ENCODE measurements around the gene SND1. TPM values are rescaled to one million over a fixed set of nuclear protein-coding genes. Genes with fewer than 3 reads are reported as not detected.

SND1 gene
- total and polyA plus RNA-seq, 2 donors (not counting 1 experiment from before 2014, with no cell fraction given): 44.4 to 165 TPM

- H3K36me3 ChIP-seq (replicated peaks in 1 of 2; ENCODE audit: control extremely low read depth in 1 of 2, control insufficient read depth in 1 of 2, extremely low read depth in 1 of 2, insufficient read depth in 2 of 2, low read length in 1 of 2): peaks cover 2 to 3% of the 10 kb centered on the region in 2 experiments
- no peak overlapping the region for H3K27ac ChIP-seq (ENCODE audit: low read length in 2 of 2)
- no peak overlapping the region for H3K4me2 ChIP-seq (replicated peaks; ENCODE audit: low read depth, low read length, poor library complexity, severe bottlenecking)
- TF ChIP-seq EZH2 (IDR thresholded peaks at IDR 0.05; ENCODE audit: borderline replicate concordance, insufficient read depth, low read depth, low read length, poor library complexity, severe bottlenecking) (no peak), CTCF (IDR thresholded peaks at IDR 0.05) (no peak)
- ATAC-seq (ENCODE audit: low read depth) (no peak), DNase-seq (no peak)
- Mint-ChIP-seq H3K4me3 (no peak overlapping the region), H3K9me3 (ENCODE audit: insufficient read depth) (peaks cover 4% of the 10 kb centered on the region), H3K4me1 (peaks cover 29% of the 10 kb centered on the region), H3K27me3 (no peaks in the 10 kb centered on the region), H3K27ac (no peak overlapping the region)
- H2AFZ ChIP-seq (ENCODE audit: insufficient read depth, low read depth, low read length, poor library complexity, severe bottlenecking): no peak overlapping the region
- no peaks in the 10 kb centered on the region for H4K20me1 ChIP-seq (ENCODE audit: control insufficient read depth, insufficient read depth, low read length, poor library complexity, severe bottlenecking)
- H3K4me3 ChIP-seq (ENCODE audit: control extremely low read depth in 1 of 5, extremely low read depth in 1 of 5, insufficient read depth in 1 of 5, low read depth in 2 of 5, low read length in 4 of 5): no peak overlapping the region
- no peaks in the 10 kb centered on the region for H3K9me3 ChIP-seq (ENCODE audit: control extremely low read depth in 1 of 3, control insufficient read depth in 2 of 3, insufficient read depth in 1 of 3, low read length in 2 of 3)
- no CpG with 5 or more reads among the region's 1 CpG for WGBS (ENCODE audit: insufficient coverage)
- CTCF ChIA-PET: no interaction called here
- intact Hi-C loops (cut with micrococcal nuclease): no loop called here
- peaks cover 0 to 9% of the 10 kb centered on the region in 2 donors for H3K4me1 ChIP-seq (ENCODE audit: control insufficient read depth in 2 of 2, insufficient read depth in 2 of 2, low read length in 2 of 2)
- H3K79me2 ChIP-seq (ENCODE audit: control insufficient read depth, insufficient read depth, low read length): peaks cover 8% of the 10 kb centered on the region
- H3K27me3 ChIP-seq (replicated peaks in 1 of 4; ENCODE audit: control extremely low read depth in 1 of 4, control insufficient read depth in 3 of 4, insufficient read depth in 4 of 4, low read length in 3 of 4): no peaks in the 10 kb centered on the region
- POLR2A ChIA-PET: no interaction called here
- H3K9ac ChIP-seq (ENCODE audit: low read length): no peak overlapping the region
Measured at GRCh38 chr7:127872122-127872521, 220.1 kb downstream of the SND1 start.

GRCh38 chr7:127873151-127873550 is 221.2 kb downstream of the SND1 start:
- ATAC-seq (ENCODE audit: low read depth) (no peak), DNase-seq (no peak)
- intact Hi-C loops (cut with micrococcal nuclease): no loop called here
- ChIA-PET CTCF (no interaction called here), POLR2A (no interaction called here)
- no peak overlapping the region for H3K27ac ChIP-seq (ENCODE audit: low read length in 2 of 2)
- H3K27ac Mint-ChIP-seq: no peak overlapping the region
- no peaks in the 10 kb centered on the region for H3K9me3 ChIP-seq (ENCODE audit: control extremely low read depth in 1 of 3, control insufficient read depth in 2 of 3, insufficient read depth in 1 of 3, low read length in 2 of 3)
- peaks cover 5% of the 10 kb centered on the region for H3K79me2 ChIP-seq (ENCODE audit: control insufficient read depth, insufficient read depth, low read length)
- H3K27me3 ChIP-seq (replicated peaks in 1 of 4; ENCODE audit: control extremely low read depth in 1 of 4, control insufficient read depth in 3 of 4, insufficient read depth in 4 of 4, low read length in 3 of 4): no peaks in the 10 kb centered on the region
- WGBS (ENCODE audit: insufficient coverage): no CpG with 5 or more reads among the region's 3 CpGs
- H3K9me3 Mint-ChIP-seq (ENCODE audit: insufficient read depth): peaks cover 4% of the 10 kb centered on the region
- peaks cover 3% of the 10 kb centered on the region for H4K20me1 ChIP-seq (ENCODE audit: control insufficient read depth, insufficient read depth, low read length, poor library complexity, severe bottlenecking)
- TF ChIP-seq CTCF (IDR thresholded peaks at IDR 0.05) (no peak), EZH2 (IDR thresholded peaks at IDR 0.05; ENCODE audit: borderline replicate concordance, insufficient read depth, low read depth, low read length, poor library complexity, severe bottlenecking) (no peak)
- H3K4me2 ChIP-seq (replicated peaks; ENCODE audit: low read depth, low read length, poor library complexity, severe bottlenecking): no peak overlapping the region
- peaks cover 29% of the 10 kb centered on the region for H3K4me1 Mint-ChIP-seq
- no peak overlapping the region for H3K9ac ChIP-seq (ENCODE audit: low read length)
- H2AFZ ChIP-seq (ENCODE audit: insufficient read depth, low read depth, low read length, poor library complexity, severe bottlenecking): no peak overlapping the region
- no peak overlapping the region for H3K4me3 Mint-ChIP-seq
- H3K36me3 ChIP-seq (replicated peaks in 1 of 2; ENCODE audit: control extremely low read depth in 1 of 2, control insufficient read depth in 1 of 2, extremely low read depth in 1 of 2, insufficient read depth in 2 of 2, low read length in 1 of 2): peaks cover 0 to under 1% of the 10 kb centered on the region in 2 experiments
- no peak overlapping the region for H3K4me3 ChIP-seq (ENCODE audit: control extremely low read depth in 1 of 5, extremely low read depth in 1 of 5, insufficient read depth in 1 of 5, low read depth in 2 of 5, low read length in 4 of 5)
- H3K27me3 Mint-ChIP-seq: no peaks in the 10 kb centered on the region
- H3K4me1 ChIP-seq (ENCODE audit: control insufficient read depth in 2 of 2, insufficient read depth in 2 of 2, low read length in 2 of 2): peaks cover 0 to 9% of the 10 kb centered on the region in 2 donors

All from B cell (primary cell).